Prostate gland (tissue), 2 donors: ENCODE measurements around the gene SLC49A3.

Experiments
- CTCF ChIP-seq, 4 experiments: fragments of 200-600 bp in 2 of 4; fragments of 450-650 bp in 2 of 4; sonication (generic) in 2 of 4; IDR thresholded peaks; 1 replicate in 3 of 4; 2 replicates in 1 of 4; pipeline ENCODE4 v1.5.1; 2016 to 2019; ENCODE audit warnings: antibody characterized with exemption in 4 of 4, mild to moderate bottlenecking in 2 of 4, moderate library complexity in 2 of 4
- POLR2A ChIP-seq: fragments of 450-650 bp; IDR thresholded peaks from one replicate; pipeline ENCODE4 v1.6.1; 2016; ENCODE audit warnings: antibody characterized with exemption, mild to moderate bottlenecking
- POLR2AphosphoS5 ChIP-seq: sonication (generic); formaldehyde crosslinking; IDR thresholded peaks from one replicate; pipeline ENCODE4 v1.6.1; 2017; ENCODE audit warnings: antibody characterized with exemption

GRCh38 chr4:704198-704891 is 15.4 kb upstream of the SLC49A3 start:
- TF ChIP-seq POLR2AphosphoS5 = no peak
- no peak for TF ChIP-seq POLR2A
- TF ChIP-seq CTCF (IDR thresholded peaks at IDR 0.05) = no peak
